Fibroblast of the aortic adventitia (primary cell): ENCODE measurements around the gene ORMDL1. TPM values are rescaled to one million over a fixed set of nuclear protein-coding genes. Genes with fewer than 3 reads are reported as not detected.
"Not testable (repeated sequence)": the region's sequence is repeated elsewhere in the genome, so short reads cannot be mapped to it uniquely, and the experiment has no call there.

Source experiments
- DNase-seq: peaks from one replicate; pipeline ENCODE4 v3.0.0-alpha.2; 2010; ENCODE audit warnings: low read depth
- H3K4me3 ChIP-seq: 2 replicates; pipeline ENCODE4 v1.5.1; 2011; ENCODE audit warnings: low read depth, mild to moderate bottlenecking, control low read depth, low read length, moderate library complexity
- CTCF ChIP-seq: IDR thresholded peaks from 2 replicates; pipeline ENCODE4 v1.5.1; 2011; ENCODE audit warnings: mild to moderate bottlenecking, low read length, control low read depth, inconsistent platforms; ENCODE audit not compliant: insufficient read depth
- total RNA-seq: library from RNA; depleted of rRNA; stranded (reverse); fragments of >200 nt; gene quantifications from 2 replicates; pipeline ENCODE4 v1.2.3, GENCODE V29; 2012; ENCODE audit warnings: low replicate concordance

Gene ORMDL1
- total RNA-seq, 1 donor = 56.9 TPM

DNA sequence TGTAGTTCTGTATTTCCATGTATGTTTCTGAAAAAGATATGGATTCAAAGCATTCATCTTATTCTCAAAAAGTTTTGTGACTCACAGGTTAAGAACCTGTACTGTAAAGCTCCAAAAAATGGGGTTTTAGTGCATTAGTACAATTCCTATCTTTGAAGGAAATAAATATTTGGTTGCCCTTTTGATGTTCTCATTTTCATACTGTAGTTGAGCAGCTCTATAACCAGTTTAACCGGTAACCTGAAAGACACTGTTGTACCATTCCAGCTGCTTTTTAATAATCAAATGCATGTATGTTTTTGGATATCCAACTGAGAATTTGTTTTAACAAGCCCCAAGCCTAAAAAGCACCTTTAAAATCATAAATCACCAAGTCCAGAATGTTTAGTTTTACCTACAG is 11.9 kb downstream of the ORMDL1 start:
- TF ChIP-seq CTCF = no peak
- no peak overlapping the region for H3K4me3 ChIP-seq
- no peak for DNase-seq

GRCh38 chr2:189770590-189771322 is 13.4 kb downstream of the ORMDL1 start:
- no peak for TF ChIP-seq CTCF
- no peak overlapping the region for H3K4me3 ChIP-seq
- DNase-seq = no peak

DNA sequence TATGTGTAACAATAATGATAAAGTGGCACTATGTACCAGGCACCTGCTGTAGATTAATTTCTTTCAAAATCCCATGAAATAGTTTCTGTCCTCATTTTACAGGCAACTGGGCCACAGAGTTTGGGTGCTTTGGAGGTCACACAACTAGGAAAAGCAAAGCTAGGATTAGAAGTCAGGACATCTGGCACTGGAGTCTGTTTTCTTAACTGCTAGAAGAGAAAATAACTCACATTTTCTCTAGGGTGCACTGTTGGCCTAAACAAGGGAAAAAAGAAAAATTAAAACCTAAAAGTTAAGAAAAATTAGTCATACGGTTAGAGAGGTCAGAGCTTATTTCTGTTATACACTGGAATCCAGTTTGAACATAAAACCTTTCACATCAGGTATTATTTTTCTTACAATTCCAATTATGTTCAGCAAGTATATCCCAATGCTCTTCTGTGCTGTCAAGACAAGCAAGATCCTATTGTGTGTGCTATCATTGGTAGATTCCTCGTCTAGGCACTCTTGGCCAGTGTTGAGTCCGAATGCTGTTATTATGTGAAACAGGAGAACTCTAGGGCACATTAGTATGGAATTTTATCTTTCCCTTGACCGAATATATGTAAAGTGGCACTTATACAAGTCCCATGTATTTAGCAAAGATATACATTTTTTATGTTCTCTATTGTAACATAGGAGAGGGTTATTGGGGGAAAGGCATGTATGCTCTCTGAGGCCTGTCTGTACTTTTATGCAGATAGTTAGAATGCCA is 20.1 kb downstream of the ORMDL1 start:
- DNase-seq = peak; percentile 37
- TF ChIP-seq CTCF = no peak
- no peak overlapping the region for H3K4me3 ChIP-seq

- peak; percentile 66 for TF ChIP-seq CTCF
Measured at GRCh38 chr2:189762551-189763298, 21.4 kb downstream of the ORMDL1 start, which contains the start of gene OSGEPL1. Gene OSGEPL1 (minus strand): TSS chr2:189762792. CDS start chr2:189761640, 1,152 bp downstream.

GRCh38 chr2:189762229-189762550 is 21.9 kb downstream of the ORMDL1 start:
- no peak for TF ChIP-seq CTCF
- no peak for DNase-seq
- H3K4me3 ChIP-seq = peak overlapping the region; percentile 88

More at GRCh38 chr2:189762551-189763298, 21.4 kb downstream of the ORMDL1 start, which contains the start of gene OSGEPL1:
- peak within 1 kb of the TSS; percentile 88 for H3K4me3 ChIP-seq
- DNase-seq = peak; percentile 93

DNA sequence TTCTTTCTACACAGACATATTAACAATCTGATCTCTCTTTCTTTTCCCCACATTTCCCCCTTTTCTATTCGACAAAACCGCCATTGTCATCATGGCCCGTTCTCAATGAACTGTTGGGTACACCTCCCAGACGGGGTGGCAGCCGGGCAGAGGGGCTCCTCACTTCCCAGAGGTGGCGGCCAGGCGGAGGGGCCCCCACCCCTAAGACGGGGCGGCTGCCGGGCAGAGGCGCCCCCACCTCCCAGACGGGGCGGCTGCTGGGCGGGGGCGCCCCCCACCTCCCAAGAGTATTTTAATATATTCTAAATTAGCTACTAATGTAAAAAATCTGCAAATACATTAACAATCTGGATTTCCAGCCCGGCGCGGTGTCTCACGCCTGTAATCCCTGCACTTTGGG is 24.0 kb downstream of the ORMDL1 start:
- not testable (repeated sequence) for DNase-seq, H3K4me3 ChIP-seq
